ENCODE measurements around the gene ACP3. TPM values are rescaled to one million over a fixed set of nuclear protein-coding genes. Genes with fewer than 3 reads are reported as not detected.
A peak's percentile ranks its signal among the peaks of the same experiment; 100 is the strongest.
"Not testable (repeated sequence)": the region's sequence is repeated elsewhere in the genome, so short reads cannot be mapped to it uniquely, and the experiment has no call there.

Gene ACP3
- total RNA-seq, 3 donors from 2014 or later, result 6.9 to 27.5 (median 9.6) TPM

- TF ChIP-seq CTCF (IDR thresholded peaks at IDR 0.05), result no peak
- intact Hi-C loops (cut with DNase I, micrococcal nuclease), result no loop called here
- ATAC-seq (no peak), DNase-seq (no peak)
- Histone ChIP-seq H3K36me3 (ENCODE audit: low read depth) (no peaks in the 10 kb centered on the region), H3K9me3 (no peaks in the 10 kb centered on the region), H3K4me1 (ENCODE audit: low read depth) (no peaks in the 10 kb centered on the region), H3K4me3 (no peak overlapping the region)
These were observed 51.8 kb downstream of the ACP3 start for GRCh38 chr3:132368962-132369361.

- intact Hi-C loops (cut with DNase I, micrococcal nuclease); H3K36me3 ChIP-seq (ENCODE audit: low read depth); H3K9me3 ChIP-seq; ATAC-seq; H3K4me1 ChIP-seq (ENCODE audit: low read depth); H3K4me3 ChIP-seq: not testable (repeated sequence)
- DNase-seq, result peak in 1 of 3 donors; percentile 24
These were observed 59.7 kb downstream of the ACP3 start for GRCh38 chr3:132376945-132377354.

- TF ChIP-seq CTCF (IDR thresholded peaks at IDR 0.05), result no peak
- ATAC-seq (no peak), DNase-seq (no peak)
- Histone ChIP-seq H3K4me3 (no peak overlapping the region), H3K9me3 (no peaks in the 10 kb centered on the region), H3K36me3 (ENCODE audit: low read depth) (no peaks in the 10 kb centered on the region), H3K4me1 (ENCODE audit: low read depth) (no peaks in the 10 kb centered on the region)
- intact Hi-C loops (cut with DNase I, micrococcal nuclease), result no loop called here
These were observed 61.0 kb downstream of the ACP3 start for GRCh38 chr3:132378048-132378762.

GRCh38 chr3:132378846-132379245, 61.6 kb downstream of the ACP3 start:
- H3K36me3 ChIP-seq (ENCODE audit: low read depth), result no peaks in the 10 kb centered on the region
- ATAC-seq (no peak), DNase-seq (no peak)
- no peaks in the 10 kb centered on the region for H3K9me3 ChIP-seq
- no peak overlapping the region for H3K4me3 ChIP-seq
- intact Hi-C loops (cut with DNase I, micrococcal nuclease), result no loop called here
- no peaks in the 10 kb centered on the region for H3K4me1 ChIP-seq (ENCODE audit: low read depth)
- no peak for TF ChIP-seq CTCF (IDR thresholded peaks at IDR 0.05)

- ATAC-seq (no peak), DNase-seq (no peak)
- no peak for TF ChIP-seq CTCF (IDR thresholded peaks at IDR 0.05)
- no peaks in the 10 kb centered on the region for H3K9me3 ChIP-seq
- H3K4me3 ChIP-seq, result no peak overlapping the region
- H3K36me3 ChIP-seq (ENCODE audit: low read depth), result no peaks in the 10 kb centered on the region
- intact Hi-C loops (cut with DNase I, micrococcal nuclease), result no loop called here
- no peaks in the 10 kb centered on the region for H3K4me1 ChIP-seq (ENCODE audit: low read depth)
These were observed 63.7 kb downstream of the ACP3 start for GRCh38 chr3:132380920-132381319.

GRCh38 chr3:132381348-132381944, 64.2 kb downstream of the ACP3 start:
- no peaks in the 10 kb centered on the region for H3K36me3 ChIP-seq (ENCODE audit: low read depth)
- intact Hi-C loops (cut with DNase I, micrococcal nuclease), result no loop called here

More at GRCh38 chr3:132381348-132381944, 64.2 kb downstream of the ACP3 start:
- Histone ChIP-seq H3K4me3 (no peak overlapping the region), H3K9me3 (no peaks in the 10 kb centered on the region), H3K4me1 (ENCODE audit: low read depth) (no peaks in the 10 kb centered on the region)
- no peak for TF ChIP-seq CTCF (IDR thresholded peaks at IDR 0.05)
- ATAC-seq (no peak), DNase-seq (no peak)
